Endodermal cell (in vitro differentiated cells): ENCODE results near the gene HMCN2. TPM values are rescaled to one million over a fixed set of nuclear protein-coding genes. Genes with fewer than 3 reads are reported as not detected.

ENCODE experiments used
- DNase-seq: peaks from one replicate; pipeline ENCODE4 v3.0.0-alpha.2; 2017
- H3K27ac ChIP-seq: 2 replicates; pipeline ENCODE4 v1.5.1; 2013; ENCODE audit warnings: mild to moderate bottlenecking, low read depth, low read length, moderate library complexity
- H3K27me3 ChIP-seq: 2 replicates; pipeline ENCODE4 v1.6.1; 2013; ENCODE audit warnings: mild to moderate bottlenecking, low read length, moderate library complexity; ENCODE audit not compliant: insufficient read depth, control insufficient read depth, poor library complexity, severe bottlenecking
- H3K36me3 ChIP-seq: 2 replicates; pipeline ENCODE4 v1.7.0; 2013; ENCODE audit warnings: mild to moderate bottlenecking, low read length, moderate library complexity; ENCODE audit not compliant: control insufficient read depth, insufficient read depth
- H3K4me1 ChIP-seq: one replicate; pipeline ENCODE4 v1.7.0; 2013; ENCODE audit warnings: low read length; ENCODE audit not compliant: control insufficient read depth, insufficient read depth
- H3K4me3 ChIP-seq: 2 replicates; pipeline ENCODE4 v1.5.1; 2013; ENCODE audit warnings: mild to moderate bottlenecking, low read length, moderate library complexity
- H3K9ac ChIP-seq: 2 replicates; pipeline ENCODE4 v1.6.1; 2013; ENCODE audit warnings: mild to moderate bottlenecking, low read length, moderate library complexity; ENCODE audit not compliant: poor library complexity, severe bottlenecking; ENCODE audit errors: extremely low read depth
- H3K9me3 ChIP-seq: 2 replicates; pipeline ENCODE4 v1.6.1; 2013; ENCODE audit warnings: mild to moderate bottlenecking, low read length, moderate library complexity; ENCODE audit not compliant: control insufficient read depth
- H3K27ac Mint-ChIP-seq: 2 replicates; pipeline ENCODE4 v1.8.0; 2020; ENCODE audit warnings: mixed read lengths
- H3K27me3 Mint-ChIP-seq: 2 replicates; pipeline ENCODE4 v1.8.0; 2021; ENCODE audit warnings: mild to moderate bottlenecking, mixed read lengths; ENCODE audit not compliant: insufficient read depth
- H3K36me3 Mint-ChIP-seq: 2 replicates; pipeline ENCODE4 v1.8.0; 2020; ENCODE audit warnings: low read depth, mixed read lengths
- H3K4me1 Mint-ChIP-seq: 2 replicates; pipeline ENCODE4 v1.8.0; 2020; ENCODE audit warnings: mixed read lengths
- H3K4me3 Mint-ChIP-seq: 2 replicates; pipeline ENCODE4 v1.8.0; 2020; ENCODE audit warnings: mild to moderate bottlenecking, moderate library complexity, mixed read lengths
- H3K9me3 Mint-ChIP-seq: 2 replicates; pipeline ENCODE4 v1.8.0; 2020; ENCODE audit warnings: mild to moderate bottlenecking, mixed read lengths
- WGBS, 2 experiments: methylation state at CpG; one replicate each; pipeline versions ENCODE4 v1.1.5 to v1.1.7; 2013; ENCODE audit warnings: missing lambda C conversion rate in 2 of 2, mixed read lengths in 1 of 2; ENCODE audit not compliant: insufficient coverage in 1 of 2, insufficient read length in 1 of 2; 5-methylcytosine and 5-hydroxymethylcytosine counted together
- total RNA-seq, 2 donors: library from RNA; stranded (reverse); fragmentation: NEBNext Ultra II Directional in 1 of 2; extraction: Animal tissue kit (Norgen Biotek cat#: 25700) in 1 of 2; gene quantifications; 2 replicates in 1 of 2; 3 replicates in 1 of 2; pipeline ENCODE4 v1.2.1, GENCODE V29; 2021
- TF ChIP-seq, protein P1 (sequence below): fragments of 200-600 bp; sonication (generic); conservative IDR thresholded peaks from 2 replicates; pipeline ENCODE4 v1.5.0; 2021; ENCODE audit warnings: antibody characterized with exemption, mild to moderate bottlenecking

The HMCN2 gene
- total RNA-seq, 2 donors from 2014 or later, result 3.3 to 3.9 TPM

DNA sequence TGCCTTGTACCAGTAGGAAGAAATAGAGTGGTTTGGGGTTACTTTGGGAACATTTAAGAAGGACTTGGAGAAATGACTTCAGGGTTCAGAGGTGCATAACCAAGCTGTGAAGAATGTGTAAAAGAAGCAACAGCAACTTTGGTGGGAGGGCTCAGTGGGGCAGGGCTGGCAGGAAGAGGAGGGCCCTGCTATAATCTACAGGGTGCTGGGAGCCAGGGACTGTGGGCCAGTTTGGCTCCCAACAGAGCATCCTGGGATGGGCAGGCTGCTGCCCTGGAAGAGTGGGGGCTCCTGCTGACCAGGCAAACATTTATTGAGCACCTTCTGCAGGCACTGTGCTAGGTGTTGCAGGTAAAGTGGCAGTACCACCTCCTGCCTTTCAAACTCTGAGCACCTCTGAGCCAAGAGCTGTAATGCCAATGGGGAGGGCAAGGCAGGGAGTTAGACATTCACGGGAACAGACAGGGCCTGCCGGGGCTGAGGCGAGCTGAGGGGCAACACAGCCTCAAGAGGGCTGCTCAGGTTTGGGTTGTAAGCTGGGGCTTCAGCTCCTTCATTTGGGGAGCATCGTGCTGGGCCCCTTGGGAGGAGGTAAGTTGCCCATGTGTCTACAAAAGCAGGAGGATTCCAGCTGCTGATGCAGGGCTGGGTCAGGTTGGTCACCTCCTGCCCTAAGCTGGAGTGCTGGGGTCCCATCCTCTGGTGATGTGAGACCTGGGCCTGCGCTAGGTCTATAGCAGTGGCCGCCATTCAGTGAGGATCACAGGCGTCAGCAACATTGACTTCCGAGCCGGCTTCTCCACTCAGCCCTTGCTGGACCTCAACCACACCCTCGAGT, 30.6 kb downstream of the HMCN2 start:
- Mint-ChIP-seq H3K4me3 (no peak overlapping the region), H3K27ac (no peak overlapping the region), H3K9me3 (no peaks in the 10 kb centered on the region), H3K36me3 (no peaks in the 10 kb centered on the region), H3K4me1 (no peaks in the 10 kb centered on the region), H3K27me3 (no peaks in the 10 kb centered on the region)
- TF ChIP-seq, protein P1, sequence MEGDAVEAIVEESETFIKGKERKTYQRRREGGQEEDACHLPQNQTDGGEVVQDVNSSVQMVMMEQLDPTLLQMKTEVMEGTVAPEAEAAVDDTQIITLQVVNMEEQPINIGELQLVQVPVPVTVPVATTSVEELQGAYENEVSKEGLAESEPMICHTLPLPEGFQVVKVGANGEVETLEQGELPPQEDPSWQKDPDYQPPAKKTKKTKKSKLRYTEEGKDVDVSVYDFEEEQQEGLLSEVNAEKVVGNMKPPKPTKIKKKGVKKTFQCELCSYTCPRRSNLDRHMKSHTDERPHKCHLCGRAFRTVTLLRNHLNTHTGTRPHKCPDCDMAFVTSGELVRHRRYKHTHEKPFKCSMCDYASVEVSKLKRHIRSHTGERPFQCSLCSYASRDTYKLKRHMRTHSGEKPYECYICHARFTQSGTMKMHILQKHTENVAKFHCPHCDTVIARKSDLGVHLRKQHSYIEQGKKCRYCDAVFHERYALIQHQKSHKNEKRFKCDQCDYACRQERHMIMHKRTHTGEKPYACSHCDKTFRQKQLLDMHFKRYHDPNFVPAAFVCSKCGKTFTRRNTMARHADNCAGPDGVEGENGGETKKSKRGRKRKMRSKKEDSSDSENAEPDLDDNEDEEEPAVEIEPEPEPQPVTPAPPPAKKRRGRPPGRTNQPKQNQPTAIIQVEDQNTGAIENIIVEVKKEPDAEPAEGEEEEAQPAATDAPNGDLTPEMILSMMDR, result no peak
- Histone ChIP-seq H3K27ac (no peak overlapping the region), H3K27me3 (no peaks in the 10 kb centered on the region), H3K4me1 (no peaks in the 10 kb centered on the region), H3K9me3 (no peaks in the 10 kb centered on the region), H3K36me3 (no peaks in the 10 kb centered on the region), H3K9ac (no peak overlapping the region), H3K4me3 (no peak overlapping the region)
- 84 to 85% methylated on average over 9 to 10 of the region's 10 CpGs for WGBS, 2 experiments
- DNase-seq, result peak; percentile 33

DNA sequence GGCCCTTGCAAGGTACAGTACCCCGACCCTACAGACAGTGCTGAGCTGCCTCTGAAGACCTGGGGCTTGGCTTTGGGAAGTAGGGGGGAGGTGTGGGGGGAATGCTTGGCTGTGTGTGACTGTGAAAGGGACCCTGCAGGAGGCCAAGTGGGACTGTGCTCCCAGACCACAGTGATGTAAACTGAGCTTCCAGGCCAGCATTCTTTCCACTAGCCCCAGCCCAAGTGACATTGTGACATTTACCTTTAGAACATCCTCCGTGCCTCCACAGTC, 31.2 kb downstream of the HMCN2 start:
- Histone ChIP-seq H3K27ac (no peak overlapping the region), H3K36me3 (no peaks in the 10 kb centered on the region), H3K9ac (no peak overlapping the region), H3K27me3 (no peaks in the 10 kb centered on the region), H3K4me1 (no peaks in the 10 kb centered on the region), H3K4me3 (no peak overlapping the region), H3K9me3 (no peaks in the 10 kb centered on the region)
- Mint-ChIP-seq H3K36me3 (no peaks in the 10 kb centered on the region), H3K27me3 (no peaks in the 10 kb centered on the region), H3K9me3 (no peaks in the 10 kb centered on the region), H3K4me3 (no peak overlapping the region), H3K4me1 (no peaks in the 10 kb centered on the region), H3K27ac (no peak overlapping the region)
- peak; percentile 42 for DNase-seq
- 68 to 100% methylated on average over 1 to 2 of the region's 2 CpGs for WGBS, 2 experiments
- TF ChIP-seq, protein P1, result no peak

DNA sequence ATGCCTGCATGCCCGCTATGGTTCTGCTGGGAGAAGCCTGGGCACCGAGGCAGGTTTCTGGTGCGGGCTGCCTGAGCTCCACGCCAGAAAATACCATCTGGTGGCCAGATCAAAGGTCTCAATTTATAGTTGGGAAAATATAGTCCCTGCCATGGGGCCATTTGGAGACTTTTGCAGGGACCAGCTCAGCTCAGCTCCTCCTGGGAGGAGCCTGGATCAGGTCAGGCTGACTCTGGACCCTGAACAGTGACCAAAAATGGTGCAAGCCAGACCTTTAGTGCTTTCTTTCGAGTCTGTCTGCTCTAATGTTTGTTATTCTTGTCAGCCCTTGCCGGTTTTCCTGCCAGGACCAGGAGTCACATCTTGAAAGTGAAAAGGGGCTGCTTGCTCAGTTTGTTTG, 31.8 kb downstream of the HMCN2 start:
- H3K9me3 ChIP-seq, result no peaks in the 10 kb centered on the region
- H3K9ac ChIP-seq, result no peak overlapping the region
- no peaks in the 10 kb centered on the region for H3K9me3 Mint-ChIP-seq
- H3K27ac ChIP-seq, result no peak overlapping the region
- no peaks in the 10 kb centered on the region for H3K36me3 Mint-ChIP-seq
- no peaks in the 10 kb centered on the region for H3K27me3 Mint-ChIP-seq
- TF ChIP-seq, protein P1, result no peak
- no peak overlapping the region for H3K4me3 Mint-ChIP-seq
- no peak for DNase-seq
- no peaks in the 10 kb centered on the region for H3K4me1 Mint-ChIP-seq
- no peak overlapping the region for H3K27ac Mint-ChIP-seq
- H3K27me3 ChIP-seq, result no peaks in the 10 kb centered on the region
- H3K36me3 ChIP-seq, result no peaks in the 10 kb centered on the region
- 71 to 86% methylated on average over 4 to 6 of the region's 6 CpGs for WGBS, 2 experiments
- H3K4me1 ChIP-seq, result no peaks in the 10 kb centered on the region
- H3K4me3 ChIP-seq, result no peak overlapping the region
